GM19372 (cell line): Measurements from ENCODE around the gene LPAR1.
"Not testable (repeated sequence)": the region's sequence is repeated elsewhere in the genome, so short reads cannot be mapped to it uniquely, and the experiment has no call there.

Experiments used
- ATAC-seq: cut with Tn5 transposase; IDR thresholded peaks from one replicate; pipeline ENCODE4 v1.9.1; 2021; ENCODE audit warnings: mild to moderate bottlenecking, low read depth, moderate library complexity; ENCODE audit not compliant: unreplicated experiment

Gene LPAR1

GRCh38 chr9:111038331-111039230 is at the start of gene LPAR1:
LPAR1 (minus strand) TSS chr9:111038470; CDS start chr9:110972117, 66,353 bp downstream.
- no peak for ATAC-seq

GRCh38 chr9:111078391-111079038 is 40.2 kb upstream of the LPAR1 start:
- ATAC-seq: peak; percentile 54

- ATAC-seq: no peak
Observed at GRCh38 chr9:111076519-111076918, 38.2 kb upstream of the LPAR1 start.

GRCh38 chr9:111076042-111076441 is 37.8 kb upstream of the LPAR1 start:
- ATAC-seq: no peak

GRCh38 chr9:111074395-111074794 is 36.1 kb upstream of the LPAR1 start:
- ATAC-seq: no peak

- ATAC-seq: no peak
Observed at GRCh38 chr9:111069183-111069582, 30.9 kb upstream of the LPAR1 start.

GRCh38 chr9:111068771-111069170 is 30.5 kb upstream of the LPAR1 start:
- ATAC-seq: no peak

- ATAC-seq: no peak
Observed at GRCh38 chr9:111068383-111068730, 30.1 kb upstream of the LPAR1 start.

- no peak for ATAC-seq
Observed at GRCh38 chr9:111066468-111066867, 28.2 kb upstream of the LPAR1 start.

- ATAC-seq: no peak
Observed at GRCh38 chr9:111065414-111065813, 27.1 kb upstream of the LPAR1 start.

GRCh38 chr9:111064160-111064837 is 26.0 kb upstream of the LPAR1 start:
- no peak for ATAC-seq

- ATAC-seq: no peak
Observed at GRCh38 chr9:111063332-111063731, 25.1 kb upstream of the LPAR1 start.

- ATAC-seq: no peak
Observed at GRCh38 chr9:111058166-111058565, 19.9 kb upstream of the LPAR1 start.

- no peak for ATAC-seq
Observed at GRCh38 chr9:111056538-111056937, 18.3 kb upstream of the LPAR1 start.

- no peak for ATAC-seq
Observed at GRCh38 chr9:111052791-111053190, 14.5 kb upstream of the LPAR1 start.

GRCh38 chr9:111051400-111051799 is 13.1 kb upstream of the LPAR1 start:
- no peak for ATAC-seq

GRCh38 chr9:111050819-111051218 is 12.5 kb upstream of the LPAR1 start:
- no peak for ATAC-seq

- not testable (repeated sequence) for ATAC-seq
Observed at GRCh38 chr9:111047287-111047686, 9.0 kb upstream of the LPAR1 start.

GRCh38 chr9:111041902-111042301 is 3.6 kb upstream of the LPAR1 start:
- ATAC-seq: no peak

- no peak for ATAC-seq
Observed at GRCh38 chr9:111040494-111040893, 2.2 kb upstream of the LPAR1 start.

- ATAC-seq: no peak
Observed at GRCh38 chr9:111039231-111039906, 1.1 kb upstream of the LPAR1 start.
